ENCODE data around the gene ZNF746. TPM values are rescaled to one million over a fixed set of nuclear protein-coding genes. Genes with fewer than 3 reads are reported as not detected.
"Not testable (repeated sequence)": the region's sequence is repeated elsewhere in the genome, so short reads cannot be mapped to it uniquely, and the experiment has no call there.

ZNF746 gene
- total RNA-seq, 1 experiment from 2014 or later, result 19.4 TPM

GRCh38 chr7:149459201-149459539 is 38.4 kb downstream of the ZNF746 start:
- H3K36me3 ChIP-seq (replicated peaks; ENCODE audit: control insufficient read depth, insufficient read depth, low read length), result no peaks in the 10 kb centered on the region; the same call in 1 of the 2 replicates
- peaks cover 22% of the 10 kb centered on the region for H3K27me3 ChIP-seq (ENCODE audit: control insufficient read depth, insufficient read depth, low read length)
- no peak for DNase-seq

GRCh38 chr7:149458235-149458634 is 39.4 kb downstream of the ZNF746 start:
- H3K27me3 ChIP-seq (ENCODE audit: control insufficient read depth, insufficient read depth, low read length), result peaks cover 22% of the 10 kb centered on the region
- DNase-seq, result no peak
- no peak overlapping the region for H3K4me3 ChIP-seq (ENCODE audit: insufficient read depth, low read depth, low read length)
- peaks cover 1% of the 10 kb centered on the region for H3K36me3 ChIP-seq (replicated peaks; ENCODE audit: control insufficient read depth, insufficient read depth, low read length)

More at GRCh38 chr7:149459201-149459539, 38.4 kb downstream of the ZNF746 start:
- peak overlapping the region; percentile 47 for H3K4me3 ChIP-seq (ENCODE audit: insufficient read depth, low read depth, low read length)

- H3K27me3 ChIP-seq (ENCODE audit: control insufficient read depth, insufficient read depth, low read length), result peaks cover 22% of the 10 kb centered on the region
- DNase-seq, result no peak
- no peak overlapping the region for H3K4me3 ChIP-seq (ENCODE audit: insufficient read depth, low read depth, low read length)
- H3K36me3 ChIP-seq (replicated peaks; ENCODE audit: control insufficient read depth, insufficient read depth, low read length), result peaks cover 1% of the 10 kb centered on the region
Observed at GRCh38 chr7:149457766-149458165, 39.8 kb downstream of the ZNF746 start.

- H3K36me3 ChIP-seq (replicated peaks; ENCODE audit: control insufficient read depth, insufficient read depth, low read length), result peaks cover 1% of the 10 kb centered on the region
- H3K4me3 ChIP-seq (ENCODE audit: insufficient read depth, low read depth, low read length), result no peak overlapping the region
- peaks cover 19% of the 10 kb centered on the region for H3K27me3 ChIP-seq (ENCODE audit: control insufficient read depth, insufficient read depth, low read length)
- no peak for DNase-seq
Observed at GRCh38 chr7:149456506-149457421, 40.8 kb downstream of the ZNF746 start.

GRCh38 chr7:149455175-149455950 is 42.2 kb downstream of the ZNF746 start:
- peaks cover 1% of the 10 kb centered on the region for H3K36me3 ChIP-seq (replicated peaks; ENCODE audit: control insufficient read depth, insufficient read depth, low read length)
- DNase-seq, result no peak
- H3K4me3 ChIP-seq (ENCODE audit: insufficient read depth, low read depth, low read length), result no peak overlapping the region
- peaks cover 9% of the 10 kb centered on the region for H3K27me3 ChIP-seq (ENCODE audit: control insufficient read depth, insufficient read depth, low read length)

GRCh38 chr7:149454750-149455149 is 42.9 kb downstream of the ZNF746 start:
- Histone ChIP-seq H3K36me3 (replicated peaks; ENCODE audit: control insufficient read depth, insufficient read depth, low read length) (peaks cover 5% of the 10 kb centered on the region), H3K4me3 (ENCODE audit: insufficient read depth, low read depth, low read length) (no peak overlapping the region), H3K27me3 (ENCODE audit: control insufficient read depth, insufficient read depth, low read length) (peaks cover 9% of the 10 kb centered on the region)
- no peak for DNase-seq

GRCh38 chr7:149454006-149454405 is 43.6 kb downstream of the ZNF746 start:
- peaks cover 8% of the 10 kb centered on the region for H3K36me3 ChIP-seq (replicated peaks; ENCODE audit: control insufficient read depth, insufficient read depth, low read length)
- peaks cover 4% of the 10 kb centered on the region for H3K27me3 ChIP-seq (ENCODE audit: control insufficient read depth, insufficient read depth, low read length)
- H3K4me3 ChIP-seq (ENCODE audit: insufficient read depth, low read depth, low read length), result no peak overlapping the region
- DNase-seq, result no peak

GRCh38 chr7:149450821-149451220 is 46.8 kb downstream of the ZNF746 start:
- no peaks in the 10 kb centered on the region for H3K27me3 ChIP-seq (ENCODE audit: control insufficient read depth, insufficient read depth, low read length)
- H3K36me3 ChIP-seq (replicated peaks; ENCODE audit: control insufficient read depth, insufficient read depth, low read length), result peaks cover 8% of the 10 kb centered on the region
- H3K4me3 ChIP-seq (ENCODE audit: insufficient read depth, low read depth, low read length), result no peak overlapping the region
- no peak for DNase-seq

- no peak overlapping the region for H3K4me3 ChIP-seq (ENCODE audit: insufficient read depth, low read depth, low read length)
- DNase-seq, result no peak
- H3K27me3 ChIP-seq (ENCODE audit: control insufficient read depth, insufficient read depth, low read length), result no peaks in the 10 kb centered on the region
- peaks cover 8% of the 10 kb centered on the region for H3K36me3 ChIP-seq (replicated peaks; ENCODE audit: control insufficient read depth, insufficient read depth, low read length)
Observed at GRCh38 chr7:149449897-149450296, 47.7 kb downstream of the ZNF746 start.

GRCh38 chr7:149448961-149449360 is 48.6 kb downstream of the ZNF746 start:
- no peak for DNase-seq

GRCh38 chr7:149446026-149446425 is 51.6 kb downstream of the ZNF746 start:
- DNase-seq; H3K27me3 ChIP-seq (ENCODE audit: control insufficient read depth, insufficient read depth, low read length); H3K4me3 ChIP-seq (ENCODE audit: insufficient read depth, low read depth, low read length); H3K36me3 ChIP-seq (replicated peaks; ENCODE audit: control insufficient read depth, insufficient read depth, low read length): not testable (repeated sequence)

More at GRCh38 chr7:149448961-149449360, 48.6 kb downstream of the ZNF746 start:
- Histone ChIP-seq H3K4me3 (ENCODE audit: insufficient read depth, low read depth, low read length) (no peak overlapping the region), H3K36me3 (replicated peaks; ENCODE audit: control insufficient read depth, insufficient read depth, low read length) (peaks cover 8% of the 10 kb centered on the region), H3K27me3 (ENCODE audit: control insufficient read depth, insufficient read depth, low read length) (no peaks in the 10 kb centered on the region)

- no peak for DNase-seq
- no peak overlapping the region for H3K4me3 ChIP-seq (ENCODE audit: insufficient read depth, low read depth, low read length)
Observed at GRCh38 chr7:149444287-149444686, 53.3 kb downstream of the ZNF746 start.

GRCh38 chr7:149443523-149443922 is 54.1 kb downstream of the ZNF746 start:
- Histone ChIP-seq H3K36me3 (replicated peaks; ENCODE audit: control insufficient read depth, insufficient read depth, low read length) (no peaks in the 10 kb centered on the region; the same call in none of the 2 replicates), H3K4me3 (ENCODE audit: insufficient read depth, low read depth, low read length) (no peak overlapping the region), H3K27me3 (ENCODE audit: control insufficient read depth, insufficient read depth, low read length) (no peaks in the 10 kb centered on the region)
- no peak for DNase-seq

More at GRCh38 chr7:149444287-149444686, 53.3 kb downstream of the ZNF746 start:
- Histone ChIP-seq H3K27me3 (ENCODE audit: control insufficient read depth, insufficient read depth, low read length) (no peaks in the 10 kb centered on the region), H3K36me3 (replicated peaks; ENCODE audit: control insufficient read depth, insufficient read depth, low read length) (peaks cover 3% of the 10 kb centered on the region)

GRCh38 chr7:149442924-149443323 is 54.7 kb downstream of the ZNF746 start:
- DNase-seq, result no peak
- no peaks in the 10 kb centered on the region; the same call in 1 of the 2 replicates for H3K36me3 ChIP-seq (replicated peaks; ENCODE audit: control insufficient read depth, insufficient read depth, low read length)
- H3K27me3 ChIP-seq (ENCODE audit: control insufficient read depth, insufficient read depth, low read length), result no peaks in the 10 kb centered on the region
- no peak overlapping the region for H3K4me3 ChIP-seq (ENCODE audit: insufficient read depth, low read depth, low read length)

GRCh38 chr7:149440222-149440621 is 57.4 kb downstream of the ZNF746 start:
- DNase-seq, result no peak
- no peaks in the 10 kb centered on the region; the same call in 1 of the 2 replicates for H3K36me3 ChIP-seq (replicated peaks; ENCODE audit: control insufficient read depth, insufficient read depth, low read length)
- H3K4me3 ChIP-seq (ENCODE audit: insufficient read depth, low read depth, low read length), result no peak overlapping the region
- H3K27me3 ChIP-seq (ENCODE audit: control insufficient read depth, insufficient read depth, low read length), result no peaks in the 10 kb centered on the region

All from H7 (cell line).